OCI-LY1 (cell line): ENCODE data around the gene TLCD1.
"Not testable (repeated sequence)": the region's sequence is repeated elsewhere in the genome, so short reads cannot be mapped to it uniquely, and the experiment has no call there.

Experiments
- H2AFZ ChIP-seq: fragments of 200-600 bp; sonication (generic), shearing (Covaris generic); 2 replicates; pipeline ENCODE4 v1.6.0; 2014; ENCODE audit warnings: antibody characterized with exemption, mild to moderate bottlenecking, low read length
- H3F3A ChIP-seq: fragments of 200-600 bp; sonication (generic), shearing (Covaris generic); 2 replicates; pipeline ENCODE4 v1.6.0; 2014; ENCODE audit warnings: mild to moderate bottlenecking, antibody characterized with exemption, low read length, moderate library complexity; ENCODE audit not compliant: insufficient read depth
- H3K27ac ChIP-seq: fragments of 200-600 bp; sonication (generic); 2 replicates; pipeline ENCODE4 v1.5.1; 2014; ENCODE audit warnings: low read length, mixed run types, mild to moderate bottlenecking, low read depth; ENCODE audit not compliant: poor library complexity, severe bottlenecking
- H3K27me3 ChIP-seq: fragments of 200-600 bp; sonication (generic); 2 replicates; pipeline ENCODE4 v1.6.0; 2014; ENCODE audit warnings: antibody characterized with exemption, mild to moderate bottlenecking, low read length, moderate library complexity; ENCODE audit not compliant: insufficient read depth
- H3K36me3 ChIP-seq: fragments of 200-600 bp; sonication (generic); 2 replicates; pipeline ENCODE4 v1.6.1; 2014; ENCODE audit warnings: mild to moderate bottlenecking, antibody characterized with exemption, low read length, moderate library complexity, mixed read lengths; ENCODE audit not compliant: insufficient read depth
- H3K4me1 ChIP-seq: fragments of 200-600 bp; sonication (generic); 2 replicates; pipeline ENCODE4 v1.5.1; 2014; ENCODE audit warnings: mild to moderate bottlenecking, low read length, moderate library complexity; ENCODE audit not compliant: insufficient read depth, severe bottlenecking
- H3K4me2 ChIP-seq: fragments of 200-600 bp; sonication (generic), shearing (Covaris generic); 2 replicates; pipeline ENCODE4 v1.6.1; 2014; ENCODE audit warnings: low read length
- H3K4me3 ChIP-seq: fragments of 200-600 bp; sonication (generic); 2 replicates; pipeline ENCODE4 v1.5.1; 2014; ENCODE audit warnings: low read length, low read depth, mild to moderate bottlenecking, mixed read lengths; ENCODE audit not compliant: poor library complexity, severe bottlenecking
- H3K79me2 ChIP-seq: fragments of 200-600 bp; shearing (Covaris generic); 2 replicates; pipeline ENCODE4 v1.6.1; 2016; ENCODE audit warnings: mixed run types, low read length, mixed read lengths; ENCODE audit not compliant: insufficient read depth
- H3K9ac ChIP-seq: fragments of 200-600 bp; sonication (generic), shearing (Covaris generic); 2 replicates; pipeline ENCODE4 v1.6.1; 2014; ENCODE audit warnings: mild to moderate bottlenecking, low read length, mixed read lengths
- H3K9me2 ChIP-seq: fragments of 200-600 bp; sonication (generic), shearing (Covaris generic); 2 replicates; pipeline ENCODE4 v1.6.1; 2014; ENCODE audit warnings: low read depth, mild to moderate bottlenecking, low read length, mixed read lengths
- H3K9me3 ChIP-seq: fragments of 200-600 bp; shearing (Covaris generic); 2 replicates; pipeline ENCODE4 v1.6.1; 2014; ENCODE audit warnings: low read length, mixed read lengths
- H4K20me1 ChIP-seq: fragments of 200-600 bp; sonication (generic), shearing (Covaris generic); 2 replicates; pipeline ENCODE4 v1.6.0; 2016; ENCODE audit warnings: mild to moderate bottlenecking, low read length; ENCODE audit not compliant: insufficient read depth
- EZH2 ChIP-seq: fragments of 200-600 bp; sonication (generic), shearing (Covaris generic); IDR thresholded peaks from 2 replicates; pipeline ENCODE4 v1.8.0; 2017; ENCODE audit warnings: borderline replicate concordance, mixed run types, mild to moderate bottlenecking, antibody characterized with exemption, low read length, moderate library complexity, mixed read lengths
- TF ChIP-seq, protein P1 (sequence below): fragments of 200-600 bp; sonication (generic), shearing (Covaris generic); IDR thresholded peaks from 2 replicates; pipeline ENCODE4 v1.5.1; 2017; ENCODE audit warnings: mild to moderate bottlenecking, antibody characterized with exemption, low read length, moderate library complexity, mixed read lengths

The TLCD1 gene

DNA sequence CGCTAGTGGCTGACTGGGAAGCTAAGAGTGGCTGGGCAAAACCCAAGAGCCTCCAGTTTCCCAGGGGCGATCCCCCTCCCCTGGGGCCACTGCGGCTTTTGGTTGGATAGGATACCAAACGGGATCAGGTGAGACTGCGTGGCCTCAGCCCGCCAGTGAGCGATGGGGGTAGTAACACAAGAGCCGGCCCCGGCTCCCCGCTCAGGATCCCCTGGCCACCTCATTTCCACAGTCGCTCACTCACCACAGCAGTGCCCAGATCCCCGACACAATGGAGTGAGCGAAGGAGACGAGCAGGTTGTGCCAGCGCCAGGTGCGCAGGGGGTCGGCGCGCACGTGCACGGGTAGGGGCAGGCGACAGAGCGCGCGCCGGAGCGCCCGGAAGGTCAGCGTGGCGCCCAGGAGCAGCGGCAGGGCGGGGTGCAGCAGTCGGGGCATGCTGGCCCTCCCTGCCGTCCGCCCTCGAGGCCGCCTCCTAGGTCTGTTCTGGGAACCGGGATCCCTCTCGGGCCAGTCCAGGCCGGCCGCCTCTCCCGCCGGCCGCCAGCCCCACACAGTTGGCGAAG is 290 bp downstream of the TLCD1 start:
- H3K4me1 ChIP-seq = peaks cover 64% of the 10 kb centered on the region
- no peaks in the 10 kb centered on the region for H3K9me3 ChIP-seq
- H2AFZ ChIP-seq = no peak overlapping the region

GRCh38 chr17:28725166-28725659 is 820 bp downstream of the TLCD1 start:
- TF ChIP-seq EZH2 = no peak
- TF ChIP-seq, protein P1, sequence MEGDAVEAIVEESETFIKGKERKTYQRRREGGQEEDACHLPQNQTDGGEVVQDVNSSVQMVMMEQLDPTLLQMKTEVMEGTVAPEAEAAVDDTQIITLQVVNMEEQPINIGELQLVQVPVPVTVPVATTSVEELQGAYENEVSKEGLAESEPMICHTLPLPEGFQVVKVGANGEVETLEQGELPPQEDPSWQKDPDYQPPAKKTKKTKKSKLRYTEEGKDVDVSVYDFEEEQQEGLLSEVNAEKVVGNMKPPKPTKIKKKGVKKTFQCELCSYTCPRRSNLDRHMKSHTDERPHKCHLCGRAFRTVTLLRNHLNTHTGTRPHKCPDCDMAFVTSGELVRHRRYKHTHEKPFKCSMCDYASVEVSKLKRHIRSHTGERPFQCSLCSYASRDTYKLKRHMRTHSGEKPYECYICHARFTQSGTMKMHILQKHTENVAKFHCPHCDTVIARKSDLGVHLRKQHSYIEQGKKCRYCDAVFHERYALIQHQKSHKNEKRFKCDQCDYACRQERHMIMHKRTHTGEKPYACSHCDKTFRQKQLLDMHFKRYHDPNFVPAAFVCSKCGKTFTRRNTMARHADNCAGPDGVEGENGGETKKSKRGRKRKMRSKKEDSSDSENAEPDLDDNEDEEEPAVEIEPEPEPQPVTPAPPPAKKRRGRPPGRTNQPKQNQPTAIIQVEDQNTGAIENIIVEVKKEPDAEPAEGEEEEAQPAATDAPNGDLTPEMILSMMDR = 0 out of 2 replicates have a peak, but pooled peaks have one; percentile 11

More for the DNA sequence above, 290 bp downstream of the TLCD1 start:
- TF ChIP-seq EZH2 = no peak
- TF ChIP-seq, protein P1 = no peak
- peaks cover 9% of the 10 kb centered on the region for H3K79me2 ChIP-seq
- no peaks in the 10 kb centered on the region for H4K20me1 ChIP-seq
- H3K27ac ChIP-seq = peak overlapping the region; percentile 89
- peak overlapping the region; percentile 66 for H3K4me3 ChIP-seq
- peaks cover 48% of the 10 kb centered on the region for H3K36me3 ChIP-seq
- peaks cover 20% of the 10 kb centered on the region for H3F3A ChIP-seq
- H3K4me2 ChIP-seq = peak overlapping the region; percentile 87
- H3K9me2 ChIP-seq = no peaks in the 10 kb centered on the region
- no peaks in the 10 kb centered on the region for H3K27me3 ChIP-seq
- H3K9ac ChIP-seq = peak overlapping the region; percentile 73

DNA sequence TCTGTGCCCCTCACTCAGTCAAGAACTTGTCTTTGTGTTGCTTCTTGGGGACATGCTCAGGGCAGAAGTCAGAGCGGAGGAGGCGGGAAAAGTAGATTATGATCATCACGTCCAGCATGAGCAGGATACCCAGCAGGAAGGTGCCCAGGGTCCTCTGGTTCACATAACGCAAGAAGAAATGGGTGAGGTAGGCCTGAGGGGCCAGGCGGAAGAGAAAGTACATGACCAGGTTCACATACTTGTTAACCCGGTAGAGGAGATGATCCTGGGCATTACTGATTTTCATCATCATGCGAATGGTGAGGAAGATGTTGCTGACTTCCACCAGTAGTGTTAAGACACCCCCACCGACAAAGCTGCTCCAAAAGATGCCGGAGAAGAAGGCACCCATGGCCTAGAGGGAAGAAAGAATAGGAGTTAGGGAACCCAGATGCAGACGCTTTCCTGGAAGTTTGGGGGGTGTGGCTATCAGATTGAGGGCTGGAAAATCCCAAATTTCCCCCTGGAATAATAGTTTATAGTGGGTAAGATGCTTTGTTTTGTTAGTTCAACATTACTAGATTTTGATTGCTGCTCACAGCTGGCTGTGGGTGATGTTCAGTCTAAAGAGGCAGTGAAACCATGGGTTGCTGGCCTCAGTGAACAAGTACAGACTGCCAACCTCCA is 1.4 kb downstream of the TLCD1 start:
- H3F3A ChIP-seq = peaks cover 20% of the 10 kb centered on the region
- H4K20me1 ChIP-seq = no peaks in the 10 kb centered on the region
- no peaks in the 10 kb centered on the region for H3K9me3 ChIP-seq
- H3K27me3 ChIP-seq = no peaks in the 10 kb centered on the region
- H3K4me2 ChIP-seq = peak overlapping the region; percentile 87
- no peak overlapping the region; the same call in 1 of the 2 replicates for H3K9ac ChIP-seq
- H3K9me2 ChIP-seq = no peaks in the 10 kb centered on the region
- no peak for TF ChIP-seq EZH2
- TF ChIP-seq, protein P1 = no peak
- H3K4me1 ChIP-seq = peaks cover 64% of the 10 kb centered on the region
- H3K36me3 ChIP-seq = peaks cover 56% of the 10 kb centered on the region
- peak overlapping the region; percentile 89 for H3K27ac ChIP-seq
- H3K4me3 ChIP-seq = peak overlapping the region; percentile 66
- no peak overlapping the region for H2AFZ ChIP-seq
- H3K79me2 ChIP-seq = peaks cover 18% of the 10 kb centered on the region

More at GRCh38 chr17:28725166-28725659, 820 bp downstream of the TLCD1 start:
- no peaks in the 10 kb centered on the region for H3K9me3 ChIP-seq
- no peak overlapping the region for H2AFZ ChIP-seq
- H3K79me2 ChIP-seq = peaks cover 15% of the 10 kb centered on the region
- H4K20me1 ChIP-seq = no peaks in the 10 kb centered on the region
- H3K4me2 ChIP-seq = peak overlapping the region; percentile 87
- H3F3A ChIP-seq = peaks cover 20% of the 10 kb centered on the region
- peaks cover 64% of the 10 kb centered on the region for H3K4me1 ChIP-seq
- peak overlapping the region; percentile 66 for H3K4me3 ChIP-seq
- peaks cover 53% of the 10 kb centered on the region for H3K36me3 ChIP-seq
- peak overlapping the region; percentile 89 for H3K27ac ChIP-seq
- no peaks in the 10 kb centered on the region for H3K27me3 ChIP-seq
- H3K9ac ChIP-seq = peak overlapping the region; percentile 73
- no peaks in the 10 kb centered on the region for H3K9me2 ChIP-seq

- H3F3A ChIP-seq = peaks cover 20% of the 10 kb centered on the region
- H4K20me1 ChIP-seq = not testable (repeated sequence)
Observed at GRCh38 chr17:28723836-28724499, 2.1 kb downstream of the TLCD1 start.

More at GRCh38 chr17:28723836-28724499, 2.1 kb downstream of the TLCD1 start:
- Histone ChIP-seq H3K79me2 (peaks cover 18% of the 10 kb centered on the region), H3K27ac (peak overlapping the region; percentile 89), H3K4me1 (peaks cover 64% of the 10 kb centered on the region), H3K36me3 (peaks cover 56% of the 10 kb centered on the region), H3K4me2 (peak overlapping the region; percentile 87; the same call in 1 of the 2 replicates), H3K4me3 (peak overlapping the region; percentile 66)
- not testable (repeated sequence) for H2AFZ ChIP-seq, H3K9ac ChIP-seq, H3K9me2 ChIP-seq, H3K9me3 ChIP-seq, H3K27me3 ChIP-seq
